K562 (cell line): ENCODE data around the gene TWIST1.

Experiments
- MYC ChIP-seq, 2 experiments: fragments of 250-450 bp in 1 of 2; sonication (Bioruptor Pico) in 1 of 2; IDR thresholded peaks; 2 replicates each; pipeline versions ENCODE4 v1.5.1 to v1.6.1; 2012 to 2021; ENCODE audit warnings: low read depth in 2 of 2, borderline replicate concordance in 1 of 2, improper control_type of control experiment in 1 of 2, low read length in 1 of 2, mild to moderate bottlenecking in 1 of 2, moderate library complexity in 1 of 2
- NONO ChIP-seq, 2 experiments: fragments of 200-400 bp in 1 of 2; fragments of 450-650 bp in 1 of 2; formaldehyde crosslinking in 1 of 2; IDR thresholded peaks; 2 replicates each; pipeline ENCODE4 v1.6.1; 2017; ENCODE audit warnings: low read depth in 2 of 2, mild to moderate bottlenecking in 2 of 2, moderate library complexity in 2 of 2, low read length in 1 of 2
- TF ChIP-seq, protein P1 (sequence below), 3 experiments: IDR thresholded peaks in 2 of 3; conservative IDR thresholded peaks in 1 of 3; 2 replicates each; pipeline ENCODE4 v1.5.1; 2011 to 2012; ENCODE audit warnings: low read length in 3 of 3, mild to moderate bottlenecking in 3 of 3, control low read depth in 2 of 3, improper control_type of control experiment in 1 of 3, inconsistent platforms in 1 of 3, low read depth in 1 of 3, mixed read lengths in 1 of 3, moderate library complexity in 1 of 3; ENCODE audit not compliant: insufficient read depth in 2 of 3
- TF ChIP-seq, protein P2 (sequence below), 2 experiments: fragments of 450-650 bp in 1 of 2; sonication (generic) in 1 of 2; formaldehyde crosslinking in 1 of 2; IDR thresholded peaks; 2 replicates each; pipeline versions ENCODE4 v1.7.1 to v1.9.0; 2016 to 2022; ENCODE audit warnings: inconsistent platforms in 1 of 2, mild to moderate bottlenecking in 1 of 2, missing genetic modification reagents in 1 of 2

DNA sequence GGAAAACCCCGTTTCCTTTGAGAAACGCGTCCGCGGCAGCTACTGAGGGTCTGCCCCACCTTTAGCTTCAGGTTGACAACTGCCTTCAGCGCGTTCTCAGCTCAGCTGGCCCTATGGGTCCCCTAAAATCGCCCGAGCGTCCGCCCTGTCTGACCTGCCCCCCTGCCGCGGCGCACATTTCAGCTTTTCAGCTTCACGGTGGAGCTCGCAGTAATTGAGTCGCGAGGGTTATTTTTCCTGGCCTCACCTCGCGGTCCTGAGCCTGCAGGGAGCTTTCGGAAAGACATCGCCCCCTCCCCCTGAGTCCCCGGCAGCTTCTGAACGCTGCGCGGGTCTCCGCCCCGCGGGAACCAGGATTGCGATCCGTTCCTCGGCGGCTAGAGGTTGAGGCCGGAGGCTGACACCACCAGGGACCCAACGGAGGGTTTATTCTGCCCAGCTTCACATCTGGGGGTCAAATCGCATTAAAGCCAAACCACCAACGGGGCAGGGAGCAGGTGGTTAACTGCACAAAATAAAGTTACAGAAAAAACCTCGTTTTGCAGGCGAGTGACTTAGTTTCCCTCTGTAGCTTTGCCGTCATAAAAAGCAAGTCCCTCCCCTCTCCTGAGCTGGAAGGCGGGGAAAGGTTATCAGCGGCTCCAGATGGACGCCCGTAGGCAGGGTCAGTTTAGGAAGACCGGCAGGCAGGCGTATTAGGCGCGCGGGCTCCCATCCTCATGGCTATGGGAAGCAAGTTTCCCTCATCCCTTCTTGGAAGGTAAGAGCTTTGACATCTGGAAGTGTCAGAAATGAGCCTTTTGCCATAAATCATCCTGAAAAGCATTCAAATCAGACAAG lies 11.0 kb downstream of the TWIST1 start:
- TF ChIP-seq NONO (IDR thresholded peaks at IDR 0.05; ENCODE audit: low read depth in 2 of 2, low read length in 1 of 2) (no peak), MYC (IDR thresholded peaks at IDR 0.05; ENCODE audit: low read depth, low read length) (no peak), MYC (CRISPR knock-in tag; IDR thresholded peaks at IDR 0.05; ENCODE audit: borderline replicate concordance, low read depth) (no peak)
- TF ChIP-seq, protein P1, sequence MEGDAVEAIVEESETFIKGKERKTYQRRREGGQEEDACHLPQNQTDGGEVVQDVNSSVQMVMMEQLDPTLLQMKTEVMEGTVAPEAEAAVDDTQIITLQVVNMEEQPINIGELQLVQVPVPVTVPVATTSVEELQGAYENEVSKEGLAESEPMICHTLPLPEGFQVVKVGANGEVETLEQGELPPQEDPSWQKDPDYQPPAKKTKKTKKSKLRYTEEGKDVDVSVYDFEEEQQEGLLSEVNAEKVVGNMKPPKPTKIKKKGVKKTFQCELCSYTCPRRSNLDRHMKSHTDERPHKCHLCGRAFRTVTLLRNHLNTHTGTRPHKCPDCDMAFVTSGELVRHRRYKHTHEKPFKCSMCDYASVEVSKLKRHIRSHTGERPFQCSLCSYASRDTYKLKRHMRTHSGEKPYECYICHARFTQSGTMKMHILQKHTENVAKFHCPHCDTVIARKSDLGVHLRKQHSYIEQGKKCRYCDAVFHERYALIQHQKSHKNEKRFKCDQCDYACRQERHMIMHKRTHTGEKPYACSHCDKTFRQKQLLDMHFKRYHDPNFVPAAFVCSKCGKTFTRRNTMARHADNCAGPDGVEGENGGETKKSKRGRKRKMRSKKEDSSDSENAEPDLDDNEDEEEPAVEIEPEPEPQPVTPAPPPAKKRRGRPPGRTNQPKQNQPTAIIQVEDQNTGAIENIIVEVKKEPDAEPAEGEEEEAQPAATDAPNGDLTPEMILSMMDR (IDR thresholded peaks at IDR 0.05 in 2 of 3, conservative IDR thresholded peaks at IDR 0.05 in 1 of 3; ENCODE audit: insufficient read depth in 2 of 3, low read depth in 1 of 3, low read length in 3 of 3): no peak
- TF ChIP-seq, protein P2, sequence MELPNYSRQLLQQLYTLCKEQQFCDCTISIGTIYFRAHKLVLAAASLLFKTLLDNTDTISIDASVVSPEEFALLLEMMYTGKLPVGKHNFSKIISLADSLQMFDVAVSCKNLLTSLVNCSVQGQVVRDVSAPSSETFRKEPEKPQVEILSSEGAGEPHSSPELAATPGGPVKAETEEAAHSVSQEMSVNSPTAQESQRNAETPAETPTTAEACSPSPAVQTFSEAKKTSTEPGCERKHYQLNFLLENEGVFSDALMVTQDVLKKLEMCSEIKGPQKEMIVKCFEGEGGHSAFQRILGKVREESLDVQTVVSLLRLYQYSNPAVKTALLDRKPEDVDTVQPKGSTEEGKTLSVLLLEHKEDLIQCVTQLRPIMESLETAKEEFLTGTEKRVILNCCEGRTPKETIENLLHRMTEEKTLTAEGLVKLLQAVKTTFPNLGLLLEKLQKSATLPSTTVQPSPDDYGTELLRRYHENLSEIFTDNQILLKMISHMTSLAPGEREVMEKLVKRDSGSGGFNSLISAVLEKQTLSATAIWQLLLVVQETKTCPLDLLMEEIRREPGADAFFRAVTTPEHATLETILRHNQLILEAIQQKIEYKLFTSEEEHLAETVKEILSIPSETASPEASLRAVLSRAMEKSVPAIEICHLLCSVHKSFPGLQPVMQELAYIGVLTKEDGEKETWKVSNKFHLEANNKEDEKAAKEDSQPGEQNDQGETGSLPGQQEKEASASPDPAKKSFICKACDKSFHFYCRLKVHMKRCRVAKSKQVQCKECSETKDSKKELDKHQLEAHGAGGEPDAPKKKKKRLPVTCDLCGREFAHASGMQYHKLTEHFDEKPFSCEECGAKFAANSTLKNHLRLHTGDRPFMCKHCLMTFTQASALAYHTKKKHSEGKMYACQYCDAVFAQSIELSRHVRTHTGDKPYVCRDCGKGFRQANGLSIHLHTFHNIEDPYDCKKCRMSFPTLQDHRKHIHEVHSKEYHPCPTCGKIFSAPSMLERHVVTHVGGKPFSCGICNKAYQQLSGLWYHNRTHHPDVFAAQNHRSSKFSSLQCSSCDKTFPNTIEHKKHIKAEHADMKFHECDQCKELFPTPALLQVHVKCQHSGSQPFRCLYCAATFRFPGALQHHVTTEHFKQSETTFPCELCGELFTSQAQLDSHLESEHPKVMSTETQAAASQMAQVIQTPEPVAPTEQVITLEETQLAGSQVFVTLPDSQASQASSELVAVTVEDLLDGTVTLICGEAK (IDR thresholded peaks at IDR 0.05): no peak
- TF ChIP-seq, protein P2 (CRISPR knock-in tag; IDR thresholded peaks at IDR 0.05): no peak
